DOHH2 (cell line): Measurements from ENCODE around the gene CRTAP.

Experiments used
- CTCF ChIP-seq: fragments of 200-600 bp; sonication (generic); IDR thresholded peaks from one replicate; pipeline ENCODE4 v1.5.1; 2014; ENCODE audit warnings: antibody characterized with exemption, mild to moderate bottlenecking, low read depth, low read length; ENCODE audit not compliant: poor library complexity, severe bottlenecking
- EZH2phosphoT487 ChIP-seq: fragments of 200-600 bp; sonication (generic); IDR thresholded peaks from 2 replicates; pipeline ENCODE4 v1.6.1; 2017; ENCODE audit warnings: borderline replicate concordance, mild to moderate bottlenecking, antibody characterized with exemption, low read length, moderate library complexity, mixed read lengths

GRCh38 chr3:33130144-33130543, 16.3 kb downstream of the CRTAP start:
- TF ChIP-seq CTCF, result no peak
- no peak for TF ChIP-seq EZH2phosphoT487
